HepG2 (cell line): ENCODE measurements around the gene MIA2. TPM values are rescaled to one million over a fixed set of nuclear protein-coding genes. Genes with fewer than 3 reads are reported as not detected.

ENCODE experiments used
- ATAC-seq: fragments of 200-7000 bp; cut with Tn5 transposase; 3 replicates; pipeline ENCODE4 v1.9.1; 2020; ENCODE audit warnings: mild to moderate bottlenecking, moderate library complexity
- BruUV-seq: library from RNA; stranded (reverse); fragments of 400-500 nt; replicated peaks from 2 replicates; lab custom pipeline; 2021; lab: Mats Ljungman, UMichigan
- CTCF ChIA-PET: fragments of 300-600 bp; formaldehyde crosslinking; extraction: SDS; loops from one replicate; lab custom pipeline; 2021; ENCODE audit warnings: low total read pairs, inconsistent platforms, low intra/inter-chr PET ratio; lab: Yijun Ruan, JAX
- POLR2A ChIA-PET: fragments of 350-600 bp; sonication (Branson Sonifier 250); formaldehyde crosslinking; loops from one replicate; lab custom pipeline; 2020; ENCODE audit warnings: antibody characterized with exemption, inconsistent platforms; lab: Yijun Ruan, JAX
- DNase-seq: peaks from one replicate; pipeline ENCODE4 v3.0.0-alpha.2; 2015; ENCODE audit warnings: low spot score
- FAIRE-seq: peaks from 3 replicates; lab custom pipeline; 2011; peaks lifted over from hg19 to GRCh38; lab: Jason Lieb, UNC
- H2AFZ ChIP-seq: one replicate; pipeline ENCODE4 v1.6.1; 2011; ENCODE audit warnings: low read length, inconsistent platforms
- H3K27ac ChIP-seq: fragments of 300-600 bp; 3 replicates; pipeline ENCODE4 v1.8.0; 2011; ENCODE audit warnings: mixed run types, mild to moderate bottlenecking, mixed read lengths, low read length, inconsistent platforms; ENCODE audit not compliant: insufficient read depth; ENCODE audit errors: extremely low read length
- H3K27me3 ChIP-seq, 2 experiments: fragments of 200-600 bp in 1 of 2; 2 replicates in 1 of 2; 3 replicates in 1 of 2; pipeline versions ENCODE4 v1.6.0 to v1.8.0; 2011; ENCODE audit warnings: low read length in 2 of 2, mild to moderate bottlenecking in 2 of 2, moderate library complexity in 2 of 2, inconsistent platforms in 1 of 2; ENCODE audit not compliant: insufficient read depth in 2 of 2, control insufficient read depth in 1 of 2
- H3K36me3 ChIP-seq, 2 experiments: fragments of 200-600 bp in 1 of 2; replicated peaks in 1 of 2; 2 replicates in 1 of 2; 3 replicates in 1 of 2; pipeline versions ENCODE4 v1.5.1 to v1.8.0; 2011; ENCODE audit warnings: low read length in 2 of 2, inconsistent platforms in 1 of 2; ENCODE audit not compliant: insufficient read depth in 2 of 2, control insufficient read depth in 1 of 2
- H3K4me1 ChIP-seq: 2 replicates; pipeline ENCODE4 v1.5.1; 2012; ENCODE audit warnings: low read length, inconsistent platforms; ENCODE audit not compliant: insufficient read depth
- H3K4me2 ChIP-seq: 2 replicates; pipeline ENCODE4 v1.6.0; 2011; ENCODE audit warnings: low read depth, low read length, inconsistent platforms
- H3K4me3 ChIP-seq, 3 experiments: fragments of 200-600 bp in 1 of 3; sonication (generic), shearing (Covaris generic) in 1 of 3; replicated peaks in 1 of 3; 2 replicates each; pipeline ENCODE4 v1.5.1; 2011 to 2016; ENCODE audit warnings: low read length in 3 of 3, inconsistent platforms in 2 of 3, low read depth in 2 of 3, mild to moderate bottlenecking in 2 of 3, control low read depth in 1 of 3, mixed read lengths in 1 of 3; ENCODE audit not compliant: insufficient read depth in 1 of 3
- H3K79me2 ChIP-seq: one replicate; pipeline ENCODE4 v1.6.1; 2011; ENCODE audit warnings: low read length, inconsistent platforms; ENCODE audit not compliant: insufficient read depth
- H3K9ac ChIP-seq: 2 replicates; pipeline ENCODE4 v1.6.0; 2011; ENCODE audit warnings: mild to moderate bottlenecking, low read depth, low read length, inconsistent platforms; ENCODE audit not compliant: insufficient read depth
- H3K9me3 ChIP-seq: 2 replicates; pipeline ENCODE4 v1.5.1; 2012; ENCODE audit warnings: mild to moderate bottlenecking, low read length
- H4K20me1 ChIP-seq: 2 replicates; pipeline ENCODE4 v1.6.0; 2011; ENCODE audit warnings: inconsistent platforms, mild to moderate bottlenecking, low read length, moderate library complexity; ENCODE audit not compliant: insufficient read depth
- IRX3 ChIP-seq: sonication (generic); formaldehyde crosslinking; IDR thresholded peaks from 2 replicates; pipeline ENCODE4 v1.8.1; 2023; ENCODE audit warnings: mild to moderate bottlenecking, low read depth, missing genetic modification reagents, borderline replicate concordance
- MNT ChIP-seq: fragments of 450-650 bp; IDR thresholded peaks from 2 replicates; pipeline ENCODE4 v1.6.1; 2016
- NFATC3 ChIP-seq: sonication (generic); formaldehyde crosslinking; IDR thresholded peaks from 2 replicates; pipeline ENCODE4 v1.5.1; 2020; ENCODE audit warnings: mild to moderate bottlenecking, missing genetic modification reagents
- REXO4 ChIP-seq: sonication (generic); formaldehyde crosslinking; IDR thresholded peaks from 2 replicates; pipeline ENCODE4 v1.8.0; 2022; ENCODE audit warnings: missing genetic modification reagents, mild to moderate bottlenecking, borderline replicate concordance
- ZKSCAN5 ChIP-seq: sonication (generic); formaldehyde crosslinking; IDR thresholded peaks from 2 replicates; pipeline ENCODE4 v1.5.1; 2020; ENCODE audit warnings: mild to moderate bottlenecking, missing genetic modification reagents
- ZNF619 ChIP-seq: sonication (generic); formaldehyde crosslinking; IDR thresholded peaks from 2 replicates; pipeline ENCODE4 v1.4.0; 2020; ENCODE audit warnings: mild to moderate bottlenecking, missing genetic modification reagents
- WGBS: methylation state at CpG from one replicate; pipeline ENCODE4 v1.1.6; 2017; ENCODE audit warnings: low lambda C conversion rate; 5-methylcytosine and 5-hydroxymethylcytosine counted together
- in situ Hi-C: cut with HindIII; loops from 2 replicates; pipeline ENCODE4 v1.10.0; 2017; ENCODE audit warnings: low pct_unique_long_range_greater_than_20kb; ENCODE audit not compliant: extremely low pct_ligation_motif_present
- intact Hi-C: fragments of 100-400 bp; cut with micrococcal nuclease; formaldehyde crosslinking; loops from one replicate; pipeline ENCODE4 v1.10.0; 2022; ENCODE audit not compliant: unreplicated experiment
- polyA plus RNA-seq, 8 experiments: library from polyadenylated mRNA; depleted of rRNA in 3 of 8; stranded (reverse) in 7 of 8; unstranded in 1 of 8; fragments of >200 nt; fragmentation: Illumina TruSeq in 4 of 8; extraction: Trizol in 4 of 8; gene quantifications; 2 replicates each; pipeline versions ENCODE4 v1.2.1 to v1.2.3, GENCODE V29; 2011 to 2016; ENCODE audit warnings: low read depth in 4 of 8, missing spikeins in 1 of 8, mixed read lengths in 1 of 8; ENCODE audit not compliant: insufficient read depth in 1 of 8
- total RNA-seq, 5 experiments: library from RNA; depleted of rRNA; stranded (reverse); fragments of >200 nt; fragmentation: Illumina TruSeq; extraction: Trizol; gene quantifications; 2 replicates each; pipeline ENCODE4 v1.2.3, GENCODE V29; 2016; ENCODE audit warnings: low read depth in 1 of 5

Gene MIA2
- total and polyA plus RNA-seq, 2 of the 13 experiments (the other 11 are each of a cell fraction or from before 2014, with no cell fraction given) = 134 to 158 TPM

GRCh38 chr14:39396448-39396847, 162.7 kb downstream of the MIA2 start (continued):
- TF ChIP-seq ZKSCAN5 (CRISPR knock-in tag) (no peak), IRX3 (CRISPR knock-in tag) (no peak), ZNF619 (CRISPR knock-in tag) (no peak), NFATC3 (CRISPR knock-in tag) (no peak)

- no peak overlapping the region for H3K9ac ChIP-seq
- CTCF ChIA-PET = no interaction called here
Observed at GRCh38 chr14:39398382-39398781, 164.7 kb downstream of the MIA2 start.

More at GRCh38 chr14:39398382-39398781, 164.7 kb downstream of the MIA2 start:
- TF ChIP-seq REXO4 (CRISPR knock-in tag) (no peak), MNT (no peak)
- no peak for FAIRE-seq
- Histone ChIP-seq H2AFZ (no peak overlapping the region), H3K9me3 (no peaks in the 10 kb centered on the region), H3K4me3 (no peak overlapping the region), H3K27me3 (no peaks in the 10 kb centered on the region), H3K79me2 (no peaks in the 10 kb centered on the region), H3K27ac (no peak overlapping the region), H3K4me2 (no peak overlapping the region), H3K36me3 (peaks cover 8 to 36% of the 10 kb centered on the region in 2 experiments; a peak in 4 of 5 replicates), H3K4me1 (no peaks in the 10 kb centered on the region), H4K20me1 (no peaks in the 10 kb centered on the region)
- DNase-seq = no peak
- ATAC-seq = no peak
- 84% methylated on average over 6 of the region's 6 CpGs for WGBS
- intact Hi-C loops = no loop called here
- POLR2A ChIA-PET = interaction anchor here (0.6 kb wide), 1 partner anchor 31 kb away, joined by 3 read pairs; no protein-coding TSS in a partner anchor
- no TSS peak for BruUV-seq
- in situ Hi-C loops = no loop called here
